ENCODE data around the gene LUC7L2. TPM values are rescaled to one million over a fixed set of nuclear protein-coding genes. Genes with fewer than 3 reads are reported as not detected.
A peak's percentile ranks its signal among the peaks of the same experiment; 100 is the strongest.

The LUC7L2 gene
- total and polyA plus RNA-seq, 9 of the 15 experiments (the other 6 are each of a cell fraction or from before 2014, with no cell fraction given) = 56.1 to 207 (median 141) TPM

- TF ChIP-seq ETV5 (CRISPR knock-in tag; IDR thresholded peaks at IDR 0.05; ENCODE audit: low read depth) (no peak), MBD1 (CRISPR knock-in tag; IDR thresholded peaks at IDR 0.05) (0 out of 2 replicates have a peak, but pooled peaks have one; percentile 19), USF1 (CRISPR knock-in tag; IDR thresholded peaks at IDR 0.05) (0 out of 2 replicates have a peak, but pooled peaks have one; percentile 16), RAD51 (IDR thresholded peaks at IDR 0.05; ENCODE audit: borderline replicate concordance, low read depth) (peak; percentile 60), ZNF717 (CRISPR knock-in tag; IDR thresholded peaks at IDR 0.05) (no peak), FOXK2 (conservative IDR thresholded peaks at IDR 0.05 in 1 of 2, IDR thresholded peaks at IDR 0.05 in 1 of 2; ENCODE audit: low read depth in 2 of 2) (peak in 1 of 2 experiments; percentile 49; a peak in 1 of 4 replicates), TRIM25 (IDR thresholded peaks at IDR 0.05; ENCODE audit: borderline replicate concordance) (no peak), ZNF134 (CRISPR knock-in tag; conservative IDR thresholded peaks at IDR 0.05) (no peak), HNRNPL (IDR thresholded peaks at IDR 0.05; ENCODE audit: low read depth, low read length) (no peak), MITF (IDR thresholded peaks at IDR 0.05) (peak; percentile 85), DACH1 (IDR thresholded peaks at IDR 0.05; ENCODE audit: partially characterized antibody) (peak; percentile 32), PHF20 (IDR thresholded peaks at IDR 0.05; ENCODE audit: partially characterized antibody) (no peak), USF2 (CRISPR knock-in tag; IDR thresholded peaks at IDR 0.05) (peak; percentile 56), KAT7 (CRISPR knock-in tag; IDR thresholded peaks at IDR 0.05; ENCODE audit: borderline replicate concordance) (no peak), NFRKB (IDR thresholded peaks at IDR 0.05; ENCODE audit: low read depth) (no peak), CTBP1 (IDR thresholded peaks at IDR 0.05; ENCODE audit: borderline replicate concordance) (no peak; the same call in 1 of the 2 replicates), SOX6 (IDR thresholded peaks at IDR 0.05) (peak; percentile 37; the same call in 1 of the 2 replicates), IRF1 (CRISPR knock-in tag; IDR thresholded peaks at IDR 0.05; ENCODE audit: borderline replicate concordance) (no peak), ZNF140 (CRISPR knock-in tag; IDR thresholded peaks at IDR 0.05) (no peak), POLR2A (conservative IDR thresholded peaks at IDR 0.05) (0 out of 2 replicates have a peak, but pooled peaks have one; percentile 44), MEIS2 (IDR thresholded peaks at IDR 0.05; ENCODE audit: partially characterized antibody) (peak; percentile 43), TARDBP (IDR thresholded peaks at IDR 0.05) (no peak), TOE1 (IDR thresholded peaks at IDR 0.05; ENCODE audit: borderline replicate concordance) (peak; percentile 61; the same call in 1 of the 2 replicates), TOE1 (CRISPR knock-in tag; IDR thresholded peaks at IDR 0.05; ENCODE audit: borderline replicate concordance, low read depth) (no peak)
These were observed 62.4 kb downstream of the LUC7L2 start (continued) for GRCh38 chr7:139422126-139422525.
